Measurements from ENCODE around the gene MAIP1. TPM values are rescaled to one million over a fixed set of nuclear protein-coding genes. Genes with fewer than 3 reads are reported as not detected.

MAIP1 gene
- total and polyA plus RNA-seq, 2 of the 4 experiments (the other 2 are of a cell fraction), result 14.2 to 16.8 TPM

DNA sequence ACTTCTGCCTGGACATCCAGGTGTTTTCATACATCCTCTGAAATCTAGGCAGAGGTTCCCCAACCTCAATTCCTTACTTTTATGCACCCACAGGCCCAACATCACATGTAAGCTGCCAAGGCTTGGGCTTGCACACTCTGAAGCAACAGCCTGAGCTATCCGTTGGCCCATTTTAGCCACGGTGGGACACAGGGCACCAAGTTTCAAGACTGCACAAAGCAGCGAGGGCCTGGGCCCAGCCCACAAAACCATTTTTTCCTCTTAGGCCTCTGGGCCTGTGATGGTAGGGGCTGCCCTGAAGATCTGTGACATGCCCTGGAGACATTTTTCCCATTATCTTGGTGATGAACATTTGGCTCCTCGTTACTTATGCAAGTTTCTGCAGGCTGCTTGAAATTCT lies 38.4 kb upstream of the MAIP1 start:
- dilution Hi-C loops (cut with HindIII; ENCODE audit: low sequenced_read_pairs, unreplicated experiment), result no loop called here
- 80% methylated on average over 1 of the region's 4 CpGs; no CpG with 5 or more reads in 1 of the 2 experiments for WGBS, 2 experiments (ENCODE audit: extremely low coverage in 2 of 2, insufficient read length in 1 of 2)

More for the DNA sequence above, 38.4 kb upstream of the MAIP1 start:
- H3K9me3 ChIP-seq (ENCODE audit: control insufficient read depth, insufficient read depth, low read length), result peaks cover 2% of the 10 kb centered on the region; the same call in 1 of the 2 replicates
- H4K8ac ChIP-seq (ENCODE audit: low read depth in 2 of 2, low read length in 2 of 2), result no peak overlapping the region
- no peak overlapping the region for H3K14ac ChIP-seq (replicated peaks; ENCODE audit: low read depth, low read length)
- no peaks in the 10 kb centered on the region for H3K4me1 ChIP-seq (ENCODE audit: control insufficient read depth, insufficient read depth, low read length)
- H3K23ac ChIP-seq (ENCODE audit: low read depth, low read length), result no peak overlapping the region
- no peak for TF ChIP-seq BHLHE40 (IDR thresholded peaks at IDR 0.05; ENCODE audit: low read depth, low read length)
- no peak overlapping the region for H2BK20ac ChIP-seq (ENCODE audit: low read depth, low read length)
- no peak overlapping the region for H2AK9ac ChIP-seq (replicated peaks; ENCODE audit: low read depth, low read length, poor library complexity)
- ATAC-seq (ENCODE audit: low read depth), result no peak
- H2BK15ac ChIP-seq (ENCODE audit: low read depth, low read length), result no peak overlapping the region
- H3K27ac ChIP-seq (ENCODE audit: insufficient read depth, low read length), result no peak overlapping the region
- H2BK5ac ChIP-seq (ENCODE audit: low read depth, low read length, poor library complexity, severe bottlenecking), result no peak overlapping the region
- peaks cover 7 to 36% of the 10 kb centered on the region in 2 experiments for H3K79me1 ChIP-seq (ENCODE audit: low read depth in 1 of 2, low read length in 2 of 2)
- no peaks in the 10 kb centered on the region for H3K9me1 ChIP-seq (ENCODE audit: insufficient read depth, low read length)
- no peak overlapping the region for H3K4me2 ChIP-seq (ENCODE audit: low read depth, low read length)
- intact Hi-C loops (cut with micrococcal nuclease), result no loop called here
- H3K27me3 ChIP-seq (ENCODE audit: control insufficient read depth, insufficient read depth, low read length), result no peaks in the 10 kb centered on the region
- no TSS peak for BruUV-seq (replicated peaks)
- in situ Hi-C loops (cut with MboI; ENCODE audit: low sequenced_read_pairs), result no loop called here
- H3K56ac ChIP-seq (ENCODE audit: extremely low read depth, insufficient read depth, low read length), result no peak overlapping the region
- peaks cover 15% of the 10 kb centered on the region; the same call in 1 of the 2 replicates for H4K20me1 ChIP-seq (ENCODE audit: insufficient read depth, low read length)
- H4K5ac ChIP-seq (ENCODE audit: low read depth, low read length), result no peak overlapping the region
- H2AK5ac ChIP-seq (ENCODE audit: low read depth, low read length), result no peak overlapping the region
- H2AFZ ChIP-seq (replicated peaks; ENCODE audit: low read length, poor library complexity), result no peak overlapping the region
- ChIA-PET CTCF (no interaction called here), POLR2A (ENCODE audit: unreplicated experiment) (no interaction called here)
- H4K91ac ChIP-seq (ENCODE audit: insufficient read depth, low read depth, low read length), result no peak overlapping the region
- no peak overlapping the region for H3K18ac ChIP-seq (ENCODE audit: low read depth, low read length)
- no peak overlapping the region for H3K4me3 ChIP-seq (ENCODE audit: insufficient read depth, low read depth, low read length)
- DNase-seq, result no peak
- H3K9ac ChIP-seq (ENCODE audit: low read depth, low read length), result no peak overlapping the region
- H3K36me3 ChIP-seq (ENCODE audit: control insufficient read depth, insufficient read depth, low read length), result peaks cover 16% of the 10 kb centered on the region
- no peak overlapping the region for H2BK120ac ChIP-seq (ENCODE audit: low read depth, low read length)
- H3K4ac ChIP-seq (ENCODE audit: low read depth, low read length), result no peak overlapping the region
